AG10803 (cell line): Measurements from ENCODE around the gene REELD1.

Experiments used
- DNase-seq: peaks from one replicate; pipeline ENCODE4 v3.0.0; 2010; ENCODE audit warnings: low read depth
- H3K4me3 ChIP-seq: 2 replicates; pipeline ENCODE4 v1.5.1; 2011; ENCODE audit warnings: mild to moderate bottlenecking, low read length, control low read depth
- TF ChIP-seq, protein P1 (sequence below): conservative IDR thresholded peaks from 2 replicates; pipeline ENCODE4 v1.5.1; 2011; ENCODE audit warnings: mild to moderate bottlenecking, low read length, control low read depth, inconsistent platforms

REELD1 gene

DNA sequence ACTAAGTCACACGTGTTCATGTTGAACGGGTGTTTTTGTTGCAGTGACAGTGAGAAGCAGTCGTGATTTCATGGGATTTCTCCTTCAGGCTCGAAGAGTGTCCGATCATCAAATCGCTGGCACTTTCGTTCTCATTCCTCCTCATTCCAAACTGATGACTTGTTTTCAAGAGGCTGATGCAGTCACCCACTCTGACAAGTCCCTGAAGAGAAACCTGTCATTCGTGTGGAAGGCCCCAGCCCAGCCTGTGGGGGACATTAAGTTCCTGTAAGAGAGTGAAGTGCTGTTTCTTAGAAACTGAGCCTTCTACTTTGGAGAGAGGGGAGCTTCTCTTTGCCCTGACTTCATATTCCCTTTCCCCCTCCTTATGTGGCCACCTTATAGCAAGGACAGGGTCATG lies 8.0 kb downstream of the REELD1 start:
- H3K4me3 ChIP-seq = no peak overlapping the region
- DNase-seq = peak; percentile 49
- TF ChIP-seq, protein P1, sequence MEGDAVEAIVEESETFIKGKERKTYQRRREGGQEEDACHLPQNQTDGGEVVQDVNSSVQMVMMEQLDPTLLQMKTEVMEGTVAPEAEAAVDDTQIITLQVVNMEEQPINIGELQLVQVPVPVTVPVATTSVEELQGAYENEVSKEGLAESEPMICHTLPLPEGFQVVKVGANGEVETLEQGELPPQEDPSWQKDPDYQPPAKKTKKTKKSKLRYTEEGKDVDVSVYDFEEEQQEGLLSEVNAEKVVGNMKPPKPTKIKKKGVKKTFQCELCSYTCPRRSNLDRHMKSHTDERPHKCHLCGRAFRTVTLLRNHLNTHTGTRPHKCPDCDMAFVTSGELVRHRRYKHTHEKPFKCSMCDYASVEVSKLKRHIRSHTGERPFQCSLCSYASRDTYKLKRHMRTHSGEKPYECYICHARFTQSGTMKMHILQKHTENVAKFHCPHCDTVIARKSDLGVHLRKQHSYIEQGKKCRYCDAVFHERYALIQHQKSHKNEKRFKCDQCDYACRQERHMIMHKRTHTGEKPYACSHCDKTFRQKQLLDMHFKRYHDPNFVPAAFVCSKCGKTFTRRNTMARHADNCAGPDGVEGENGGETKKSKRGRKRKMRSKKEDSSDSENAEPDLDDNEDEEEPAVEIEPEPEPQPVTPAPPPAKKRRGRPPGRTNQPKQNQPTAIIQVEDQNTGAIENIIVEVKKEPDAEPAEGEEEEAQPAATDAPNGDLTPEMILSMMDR = no peak

DNA sequence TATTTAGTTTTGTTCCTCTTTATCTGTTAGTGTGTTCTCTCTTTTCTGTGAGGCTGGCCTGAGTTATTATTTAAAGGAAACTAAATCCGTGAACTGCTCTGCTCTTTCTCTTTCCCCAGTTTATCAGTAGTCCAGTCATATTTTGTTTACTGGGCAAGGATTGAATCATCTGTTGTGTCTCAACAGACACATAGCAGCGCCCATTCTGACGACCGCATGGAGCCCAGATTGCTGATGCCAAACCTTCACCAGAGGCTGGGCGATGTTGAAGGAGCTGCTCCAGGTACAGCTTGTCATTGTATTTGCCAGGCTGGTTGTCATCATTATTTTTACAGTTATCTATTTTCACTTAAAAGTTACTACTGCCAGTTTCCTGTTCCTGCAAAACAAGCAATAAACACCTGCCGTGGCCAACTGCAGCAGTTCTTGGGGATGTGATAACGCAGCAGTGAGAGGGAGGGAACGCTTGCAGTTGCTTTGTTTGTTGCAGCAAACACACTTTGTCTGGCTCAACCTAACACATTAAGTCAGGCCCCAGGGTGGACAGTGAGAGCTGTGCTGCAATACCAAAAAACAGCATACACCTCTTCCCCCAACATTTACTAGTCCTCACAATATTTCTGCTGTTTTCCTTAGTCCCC lies 10.1 kb downstream of the REELD1 start:
- DNase-seq = no peak
- H3K4me3 ChIP-seq = no peak overlapping the region
- TF ChIP-seq, protein P1 = no peak

DNA sequence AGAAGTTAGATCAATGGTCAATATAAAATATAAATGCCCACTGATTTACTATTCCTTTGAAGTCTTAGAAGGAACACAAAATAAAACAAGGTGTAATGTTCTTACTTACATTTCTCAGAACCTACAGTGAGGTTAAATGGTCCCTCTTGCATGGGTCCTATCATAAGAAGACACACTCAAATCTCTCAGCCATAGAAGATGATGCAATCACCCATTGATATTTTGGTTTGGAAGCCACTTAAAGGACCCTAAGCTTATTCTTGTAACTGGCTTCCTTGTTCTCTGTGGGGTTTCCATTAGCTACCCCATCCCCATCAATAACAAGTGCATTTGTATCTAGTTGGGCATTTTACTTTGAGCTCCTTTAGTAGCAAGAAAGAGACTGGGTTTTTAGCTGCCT lies 15.1 kb downstream of the REELD1 start:
- TF ChIP-seq, protein P1 = no peak
- H3K4me3 ChIP-seq = no peak overlapping the region
- DNase-seq = no peak

DNA sequence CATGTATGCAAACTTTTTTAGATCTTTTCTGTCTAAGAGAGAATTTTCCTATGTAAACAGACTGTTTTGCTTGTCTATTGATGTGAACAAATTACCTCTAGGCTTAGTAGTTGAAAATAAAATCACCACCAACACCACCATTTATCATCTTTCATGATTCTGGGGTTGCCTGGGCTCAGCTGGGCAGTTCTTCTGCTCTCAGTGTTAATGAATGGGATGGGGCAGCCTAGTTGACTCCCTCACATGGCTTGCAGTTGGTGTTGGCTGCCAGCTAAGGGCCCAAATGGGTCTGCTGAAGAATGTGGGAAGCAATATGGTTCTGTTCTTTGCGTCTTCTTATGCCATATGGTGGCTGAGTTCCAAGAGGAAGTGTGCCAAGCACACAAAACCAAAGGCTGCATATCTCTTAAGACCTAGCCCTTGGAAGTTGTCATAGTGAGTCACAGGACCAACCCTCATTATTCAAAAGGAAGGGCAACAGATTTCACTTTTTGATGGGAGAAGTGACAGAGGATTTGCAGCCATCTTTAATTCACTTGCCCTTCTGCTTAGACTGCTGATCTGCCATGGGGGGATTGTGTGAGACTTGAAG lies 17.9 kb downstream of the REELD1 start:
- no peak for DNase-seq
- TF ChIP-seq, protein P1 = no peak
- no peak overlapping the region for H3K4me3 ChIP-seq

DNA sequence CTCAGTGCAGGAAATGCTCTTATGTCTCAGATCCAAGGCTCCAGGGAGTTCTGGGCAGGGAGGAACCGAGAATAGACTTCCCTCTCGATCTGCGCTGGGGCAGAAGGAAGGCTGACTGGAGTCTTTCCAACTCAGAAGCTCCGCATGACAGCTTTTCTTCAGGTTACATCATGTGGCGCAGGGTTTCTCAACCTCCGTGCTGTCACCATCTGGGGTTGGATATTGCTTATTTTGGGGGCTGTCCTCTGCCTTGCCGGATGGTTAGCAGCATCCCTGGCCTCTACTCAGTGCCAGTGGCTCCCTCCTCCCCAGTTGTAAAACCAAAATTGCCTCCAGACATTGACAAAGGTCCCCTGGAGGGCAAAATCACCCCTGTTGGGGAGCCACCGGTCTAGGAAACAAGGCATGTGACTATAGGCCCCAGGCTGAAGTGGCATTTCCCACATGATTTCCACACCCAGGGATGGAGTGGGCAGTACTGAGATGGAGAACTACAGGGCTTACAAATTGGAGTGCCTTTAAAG lies 21.4 kb downstream of the REELD1 start:
- peak; percentile 72 for DNase-seq
- TF ChIP-seq, protein P1 = no peak
- H3K4me3 ChIP-seq = no peak overlapping the region

DNA sequence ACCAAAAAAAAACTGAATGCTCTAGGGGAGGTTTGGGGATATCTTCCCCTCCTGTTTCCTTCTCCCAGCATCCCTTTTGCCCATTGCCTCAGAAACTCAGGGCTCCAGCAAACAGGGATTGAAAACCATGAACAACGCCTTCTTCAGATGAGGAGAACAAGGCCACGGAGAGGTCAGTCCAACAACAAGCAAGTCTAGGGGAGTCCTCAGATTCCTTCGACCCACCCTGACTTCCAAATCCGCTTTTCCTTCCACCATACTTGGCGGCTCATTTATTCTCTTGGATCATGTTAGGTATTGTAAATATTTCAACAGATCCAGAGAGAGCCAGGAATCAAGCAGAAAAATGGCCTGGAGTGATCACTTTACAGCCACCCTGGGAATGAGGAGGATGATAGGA lies 21.9 kb downstream of the REELD1 start:
- DNase-seq = no peak
- H3K4me3 ChIP-seq = no peak overlapping the region
- TF ChIP-seq, protein P1 = no peak

DNA sequence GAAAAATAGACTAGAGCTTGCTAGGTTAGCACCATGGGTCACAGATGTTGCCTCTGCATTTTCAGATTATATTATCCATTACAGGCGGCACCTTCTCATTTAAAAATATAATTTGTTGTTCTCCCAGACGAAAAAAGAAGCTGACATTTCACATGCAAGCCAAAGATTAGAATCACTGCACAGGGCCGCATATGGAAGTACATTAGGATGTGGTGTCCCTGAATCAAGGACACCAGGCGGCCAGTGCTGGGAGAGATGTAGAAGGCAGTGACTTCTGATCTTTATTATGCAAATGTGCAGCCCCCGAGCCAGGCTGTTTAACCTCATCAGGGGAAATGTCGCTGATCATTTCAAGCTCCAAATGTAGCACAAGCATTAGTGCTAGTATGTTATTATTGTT lies 22.8 kb downstream of the REELD1 start:
- H3K4me3 ChIP-seq = no peak overlapping the region
- TF ChIP-seq, protein P1 = no peak
- DNase-seq = no peak
